Ascending aorta (tissue), 2 donors: Measurements from ENCODE around the gene PDZD2. TPM values are rescaled to one million over a fixed set of nuclear protein-coding genes. Genes with fewer than 3 reads are reported as not detected.

Source experiments
- DNase-seq, 2 donors: peaks; one replicate each; pipeline ENCODE4 v3.0.0-alpha.2; 2019; ENCODE audit warnings: low spot score in 2 of 2
- H3K27ac ChIP-seq, 2 donors: fragments of 200-600 bp; sonication (generic); one replicate each; pipeline ENCODE4 v1.5.1; 2016 to 2017; ENCODE audit warnings: mild to moderate bottlenecking in 1 of 2
- H3K27me3 ChIP-seq: fragments of 200-600 bp; sonication (generic); one replicate; pipeline ENCODE4 v1.5.1; 2017
- H3K36me3 ChIP-seq, 2 donors: fragments of 200-600 bp; sonication (generic); one replicate each; pipeline ENCODE4 v1.5.1; 2016
- H3K4me1 ChIP-seq, 2 donors: fragments of 200-600 bp; sonication (generic); one replicate each; pipeline ENCODE4 v1.5.1; 2016 to 2017; ENCODE audit warnings: mild to moderate bottlenecking in 1 of 2
- H3K4me3 ChIP-seq, 2 donors: fragments of 200-600 bp; sonication (generic); one replicate each; pipeline ENCODE4 v1.5.1; 2016 to 2017; ENCODE audit warnings: mild to moderate bottlenecking in 1 of 2
- H3K9me3 ChIP-seq, 2 donors: fragments of 200-600 bp; sonication (generic); one replicate each; pipeline ENCODE4 v1.5.1; 2016
- CTCF ChIP-seq, 3 experiments: fragments of 200-600 bp in 2 of 3; fragments of 450-650 bp in 1 of 3; sonication (generic) in 2 of 3; IDR thresholded peaks; one replicate each; pipeline ENCODE4 v1.5.1; 2016 to 2019; ENCODE audit warnings: antibody characterized with exemption in 3 of 3, mild to moderate bottlenecking in 1 of 3, moderate library complexity in 1 of 3
- intact Hi-C: fragments of 100-400 bp; cut with DNase I; formaldehyde crosslinking; loops from one replicate; pipeline ENCODE4 v1.15.1; 2023
- total RNA-seq: library from RNA; depleted of rRNA; stranded (reverse); fragments of >200 nt; gene quantifications from one replicate; pipeline ENCODE4 v1.1.0, GENCODE V29; 2016

The PDZD2 gene
- total RNA-seq, 1 donor from 2014 or later, result 8.1 TPM

DNA sequence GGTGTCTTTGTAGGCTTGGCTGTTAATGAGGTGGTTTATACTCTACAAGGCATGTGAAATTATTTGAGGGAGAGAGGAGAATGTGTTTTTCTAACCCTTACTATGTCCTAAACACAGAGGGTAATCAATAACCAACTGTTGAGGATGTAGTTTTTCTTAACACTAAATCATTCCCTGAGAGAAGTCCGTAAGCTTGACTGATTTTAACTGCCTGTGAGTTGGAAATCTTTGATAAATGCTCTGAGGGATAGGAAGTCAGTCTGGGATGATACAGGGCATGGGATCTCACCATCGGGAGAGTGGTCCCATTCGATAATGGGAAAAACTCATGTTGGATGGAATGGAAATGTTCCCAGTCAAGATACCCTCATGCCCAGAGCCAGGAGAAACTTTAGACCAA is 249.6 kb downstream of the PDZD2 start:
- TF ChIP-seq CTCF (IDR thresholded peaks at IDR 0.05), result no peak
- no peaks in the 10 kb centered on the region for H3K9me3 ChIP-seq
- intact Hi-C loops, result no loop called here
- DNase-seq, result no peak
- H3K4me1 ChIP-seq, result peaks cover 0 to 4% of the 10 kb centered on the region in 2 donors
- no peaks in the 10 kb centered on the region for H3K36me3 ChIP-seq
- H3K4me3 ChIP-seq, result no peak overlapping the region
- no peaks in the 10 kb centered on the region for H3K27me3 ChIP-seq
- peak overlapping the region in 1 of 2 donors; percentile 5 for H3K27ac ChIP-seq

- peaks cover 0 to 4% of the 10 kb centered on the region in 2 donors for H3K4me1 ChIP-seq
- no peaks in the 10 kb centered on the region for H3K27me3 ChIP-seq
- no peaks in the 10 kb centered on the region for H3K36me3 ChIP-seq
Measured at GRCh38 chr5:31889001-31889561, 250.2 kb downstream of the PDZD2 start.

DNA sequence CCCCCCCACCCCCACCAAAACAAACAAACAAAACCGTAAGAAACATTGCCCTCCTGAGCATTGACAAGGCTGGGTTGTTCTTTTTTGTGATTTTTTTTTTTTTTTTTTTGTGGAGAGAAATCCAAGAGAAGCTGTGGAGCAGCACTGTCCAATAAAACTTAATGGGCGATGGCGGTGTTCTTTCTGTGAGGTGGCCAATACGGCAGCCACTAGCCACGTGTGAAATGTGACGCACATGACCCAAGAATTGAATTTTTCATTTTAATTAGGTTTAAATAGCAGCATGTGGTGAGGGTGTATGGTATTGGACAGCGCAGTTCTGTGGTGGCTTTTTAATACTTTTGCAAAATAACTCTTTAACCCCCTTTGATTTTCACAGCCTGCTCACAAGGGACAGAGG is 251.1 kb downstream of the PDZD2 start:
- Histone ChIP-seq H3K36me3 (no peaks in the 10 kb centered on the region), H3K9me3 (no peaks in the 10 kb centered on the region), H3K27ac (no peak overlapping the region), H3K4me1 (peaks cover 0 to 4% of the 10 kb centered on the region in 2 donors), H3K4me3 (no peak overlapping the region), H3K27me3 (no peaks in the 10 kb centered on the region)
- no peak for TF ChIP-seq CTCF (IDR thresholded peaks at IDR 0.05)
- intact Hi-C loops, result no loop called here
- DNase-seq, result no peak

More at GRCh38 chr5:31889001-31889561, 250.2 kb downstream of the PDZD2 start:
- Histone ChIP-seq H3K4me3 (peak overlapping the region in 1 of 2 donors; percentile 33), H3K27ac (peak overlapping the region in 1 of 2 donors; percentile 5), H3K9me3 (no peaks in the 10 kb centered on the region)
- intact Hi-C loops, result no loop called here
- TF ChIP-seq CTCF (IDR thresholded peaks at IDR 0.05), result no peak
- no peak for DNase-seq

- H3K27me3 ChIP-seq, result no peaks in the 10 kb centered on the region
- no peak overlapping the region for H3K4me3 ChIP-seq
- intact Hi-C loops, result no loop called here
- no peak for DNase-seq
- no peak overlapping the region for H3K27ac ChIP-seq
- H3K9me3 ChIP-seq, result no peaks in the 10 kb centered on the region
- no peaks in the 10 kb centered on the region for H3K36me3 ChIP-seq
- H3K4me1 ChIP-seq, result peaks cover 0 to 4% of the 10 kb centered on the region in 2 donors
- no peak for TF ChIP-seq CTCF (IDR thresholded peaks at IDR 0.05)
Measured at GRCh38 chr5:31894141-31894540, 255.2 kb downstream of the PDZD2 start.

DNA sequence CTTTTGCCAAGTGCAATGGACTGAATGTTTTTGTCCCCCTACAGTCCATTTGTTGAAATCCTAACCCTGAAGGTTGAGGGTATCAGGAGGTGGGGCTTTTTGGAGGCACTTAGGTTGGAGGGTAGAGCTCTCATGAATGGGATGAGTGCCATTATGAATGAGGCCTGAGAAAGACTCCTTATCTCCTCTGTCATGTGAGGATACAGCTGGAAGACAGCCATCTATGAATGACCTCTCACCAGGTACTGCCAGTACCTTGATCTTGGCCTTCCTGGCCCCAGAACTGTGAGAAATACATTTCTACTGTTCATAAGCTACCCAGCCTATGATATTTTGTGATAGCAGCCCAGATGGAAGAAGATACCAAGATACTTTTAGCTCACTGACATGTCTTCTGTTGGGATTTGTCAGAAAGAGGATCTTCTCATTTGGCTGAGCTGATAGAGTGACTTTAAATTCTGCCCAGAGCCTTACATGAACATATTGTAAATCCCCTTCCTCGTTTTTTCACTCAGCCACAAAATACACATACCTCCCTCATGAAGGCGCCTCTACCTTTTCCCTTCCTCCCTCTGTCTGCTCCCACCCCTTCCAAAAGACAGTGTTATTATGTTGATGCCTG is 256.4 kb downstream of the PDZD2 start:
- Histone ChIP-seq H3K9me3 (no peaks in the 10 kb centered on the region), H3K4me3 (no peak overlapping the region), H3K27ac (no peak overlapping the region), H3K4me1 (no peaks in the 10 kb centered on the region), H3K36me3 (no peaks in the 10 kb centered on the region), H3K27me3 (no peaks in the 10 kb centered on the region)
- DNase-seq, result no peak
- intact Hi-C loops, result no loop called here
- TF ChIP-seq CTCF (IDR thresholded peaks at IDR 0.05), result no peak
